ENCODE data around the gene SYNJ2. TPM values are rescaled to one million over a fixed set of nuclear protein-coding genes. Genes with fewer than 3 reads are reported as not detected.

Gene SYNJ2
- total and polyA plus RNA-seq, 5 donors from 2014 or later = 6.4 to 46.3 (median 10.3) TPM

- peaks cover 0 to 12% (median 3%) of the 10 kb centered on the region in 7 donors for H3K9me3 Mint-ChIP-seq
- H3K4me3 Mint-ChIP-seq = no peak overlapping the region
- Histone ChIP-seq H3K36me3 (ENCODE audit: control insufficient read depth, insufficient read depth, low read length) (no peaks in the 10 kb centered on the region), H3K4me1 (ENCODE audit: control insufficient read depth, insufficient read depth, low read length, poor library complexity, severe bottlenecking) (no peaks in the 10 kb centered on the region), H3K9me3 (ENCODE audit: control insufficient read depth in 2 of 2, low read length in 2 of 2) (peaks cover 4 to 15% of the 10 kb centered on the region in 2 experiments), H3K27me3 (ENCODE audit: control insufficient read depth, insufficient read depth, low read length) (peaks cover 2% of the 10 kb centered on the region), H3K4me3 (ENCODE audit: low read depth, low read length) (no peak overlapping the region), H3K27ac (ENCODE audit: insufficient read depth, low read length, poor library complexity, severe bottlenecking) (no peak overlapping the region)
- H3K4me1 Mint-ChIP-seq = no peaks in the 10 kb centered on the region
- DNase-seq (no peak), ATAC-seq (ENCODE audit: low read depth in 2 of 2) (no peak)
- H3K36me3 Mint-ChIP-seq = no peaks in the 10 kb centered on the region
- peak overlapping the region in 1 of 3 donors; percentile 53 for H3K27ac Mint-ChIP-seq
- peaks cover 23% of the 10 kb centered on the region for H3K27me3 Mint-ChIP-seq
Measured at GRCh38 chr6:157952861-157953351, 28.8 kb upstream of the SYNJ2 start.

- H3K27ac Mint-ChIP-seq = peak overlapping the region in 1 of 3 donors; percentile 82
Measured at GRCh38 chr6:157953580-157954091, 28.0 kb upstream of the SYNJ2 start.

GRCh38 chr6:157954150-157955117 lies 27.2 kb upstream of the SYNJ2 start:
- H3K36me3 ChIP-seq (ENCODE audit: control insufficient read depth, insufficient read depth, low read length) = no peaks in the 10 kb centered on the region
- Mint-ChIP-seq H3K27me3 (peaks cover 20% of the 10 kb centered on the region), H3K4me1 (no peaks in the 10 kb centered on the region), H3K36me3 (no peaks in the 10 kb centered on the region), H3K9me3 (peaks cover 0 to 23% (median 3%) of the 10 kb centered on the region in 7 donors), H3K27ac (no peak overlapping the region), H3K4me3 (no peak overlapping the region)
- DNase-seq = no peak
- H3K27me3 ChIP-seq (ENCODE audit: control insufficient read depth, insufficient read depth, low read length) = peaks cover 2% of the 10 kb centered on the region
- H3K4me3 ChIP-seq (ENCODE audit: low read depth, low read length) = no peak overlapping the region
- ATAC-seq (ENCODE audit: low read depth in 2 of 2) = no peak
- no peak overlapping the region for H3K27ac ChIP-seq (ENCODE audit: insufficient read depth, low read length, poor library complexity, severe bottlenecking)
- peaks cover 19 to 21% of the 10 kb centered on the region in 2 experiments for H3K9me3 ChIP-seq (ENCODE audit: control insufficient read depth in 2 of 2, low read length in 2 of 2)
- H3K4me1 ChIP-seq (ENCODE audit: control insufficient read depth, insufficient read depth, low read length, poor library complexity, severe bottlenecking) = no peaks in the 10 kb centered on the region

More at GRCh38 chr6:157953580-157954091, 28.0 kb upstream of the SYNJ2 start:
- Histone ChIP-seq H3K27me3 (ENCODE audit: control insufficient read depth, insufficient read depth, low read length) (peaks cover 2% of the 10 kb centered on the region), H3K4me1 (ENCODE audit: control insufficient read depth, insufficient read depth, low read length, poor library complexity, severe bottlenecking) (no peaks in the 10 kb centered on the region), H3K27ac (ENCODE audit: insufficient read depth, low read length, poor library complexity, severe bottlenecking) (no peak overlapping the region), H3K9me3 (ENCODE audit: control insufficient read depth in 2 of 2, low read length in 2 of 2) (peaks cover 11 to 20% of the 10 kb centered on the region in 2 experiments), H3K4me3 (ENCODE audit: low read depth, low read length) (no peak overlapping the region), H3K36me3 (ENCODE audit: control insufficient read depth, insufficient read depth, low read length) (no peaks in the 10 kb centered on the region)
- Mint-ChIP-seq H3K27me3 (peaks cover 23% of the 10 kb centered on the region), H3K4me3 (no peak overlapping the region), H3K36me3 (no peaks in the 10 kb centered on the region), H3K9me3 (peaks cover 0 to 18% (median 3%) of the 10 kb centered on the region in 7 donors), H3K4me1 (no peaks in the 10 kb centered on the region)
- ATAC-seq (ENCODE audit: low read depth in 2 of 2) = no peak
- DNase-seq = no peak

GRCh38 chr6:157955675-157956074 lies 26.0 kb upstream of the SYNJ2 start:
- peaks cover 14 to 25% of the 10 kb centered on the region in 2 experiments for H3K9me3 ChIP-seq (ENCODE audit: control insufficient read depth in 2 of 2, low read length in 2 of 2)
- peaks cover 0 to 29% (median 7%) of the 10 kb centered on the region in 7 donors for H3K9me3 Mint-ChIP-seq
- DNase-seq (no peak), ATAC-seq (ENCODE audit: low read depth in 2 of 2) (no peak)
- H3K27ac Mint-ChIP-seq = no peak overlapping the region
- no peaks in the 10 kb centered on the region for H3K4me1 ChIP-seq (ENCODE audit: control insufficient read depth, insufficient read depth, low read length, poor library complexity, severe bottlenecking)
- no peak overlapping the region for H3K27ac ChIP-seq (ENCODE audit: insufficient read depth, low read length, poor library complexity, severe bottlenecking)
- no peak overlapping the region for H3K4me3 ChIP-seq (ENCODE audit: low read depth, low read length)
- H3K36me3 ChIP-seq (ENCODE audit: control insufficient read depth, insufficient read depth, low read length) = no peaks in the 10 kb centered on the region
- H3K27me3 Mint-ChIP-seq = peaks cover 22% of the 10 kb centered on the region
- no peak overlapping the region for H3K4me3 Mint-ChIP-seq
- H3K4me1 Mint-ChIP-seq = no peaks in the 10 kb centered on the region
- H3K27me3 ChIP-seq (ENCODE audit: control insufficient read depth, insufficient read depth, low read length) = peaks cover 2% of the 10 kb centered on the region
- H3K36me3 Mint-ChIP-seq = no peaks in the 10 kb centered on the region

- H3K36me3 ChIP-seq (ENCODE audit: control insufficient read depth, insufficient read depth, low read length) = no peaks in the 10 kb centered on the region
- peaks cover 22% of the 10 kb centered on the region for H3K27me3 Mint-ChIP-seq
- ATAC-seq (ENCODE audit: low read depth in 2 of 2) (no peak), DNase-seq (no peak)
- H3K4me3 Mint-ChIP-seq = no peak overlapping the region
- H3K4me1 ChIP-seq (ENCODE audit: control insufficient read depth, insufficient read depth, low read length, poor library complexity, severe bottlenecking) = no peaks in the 10 kb centered on the region
- H3K4me1 Mint-ChIP-seq = peaks cover 0 to 5% (median 0%) of the 10 kb centered on the region in 4 donors
- H3K27me3 ChIP-seq (ENCODE audit: control insufficient read depth, insufficient read depth, low read length) = peaks cover under 1% of the 10 kb centered on the region
- no peak overlapping the region for H3K27ac Mint-ChIP-seq
- H3K9me3 Mint-ChIP-seq = peaks cover 0 to 25% (median 7%) of the 10 kb centered on the region in 7 donors
- H3K9me3 ChIP-seq (ENCODE audit: control insufficient read depth in 2 of 2, low read length in 2 of 2) = peaks cover 14 to 25% of the 10 kb centered on the region in 2 experiments
- no peaks in the 10 kb centered on the region for H3K36me3 Mint-ChIP-seq
- H3K27ac ChIP-seq (ENCODE audit: insufficient read depth, low read length, poor library complexity, severe bottlenecking) = no peak overlapping the region
- no peak overlapping the region for H3K4me3 ChIP-seq (ENCODE audit: low read depth, low read length)
Measured at GRCh38 chr6:157956171-157956730, 25.4 kb upstream of the SYNJ2 start.

- peaks cover 7% of the 10 kb centered on the region for H3K27me3 Mint-ChIP-seq
- H3K9me3 Mint-ChIP-seq = peaks cover 0 to 24% (median 7%) of the 10 kb centered on the region in 7 donors
Measured at GRCh38 chr6:157959451-157960227, 22.0 kb upstream of the SYNJ2 start.

More at GRCh38 chr6:157959451-157960227, 22.0 kb upstream of the SYNJ2 start:
- Mint-ChIP-seq H3K4me1 (peaks cover 5 to 20% (median 12%) of the 10 kb centered on the region in 4 donors), H3K27ac (no peak overlapping the region), H3K4me3 (peak overlapping the region in 1 of 4 donors; percentile 7), H3K36me3 (no peaks in the 10 kb centered on the region)
- ATAC-seq (ENCODE audit: low read depth in 2 of 2) (no peak), DNase-seq (no peak)
- Histone ChIP-seq H3K4me1 (ENCODE audit: control insufficient read depth, insufficient read depth, low read length, poor library complexity, severe bottlenecking) (peaks cover 8% of the 10 kb centered on the region), H3K36me3 (ENCODE audit: control insufficient read depth, insufficient read depth, low read length) (no peaks in the 10 kb centered on the region), H3K27me3 (ENCODE audit: control insufficient read depth, insufficient read depth, low read length) (no peaks in the 10 kb centered on the region), H3K9me3 (ENCODE audit: control insufficient read depth in 2 of 2, low read length in 2 of 2) (peaks cover 14 to 25% of the 10 kb centered on the region in 2 experiments), H3K27ac (ENCODE audit: insufficient read depth, low read length, poor library complexity, severe bottlenecking) (no peak overlapping the region), H3K4me3 (ENCODE audit: low read depth, low read length) (no peak overlapping the region)

All from CD4-positive, CD25-positive, alpha-beta regulatory T cell (primary cell).